ENCODE results near the gene KCTD6. TPM values are rescaled to one million over a fixed set of nuclear protein-coding genes. Genes with fewer than 3 reads are reported as not detected.

KCTD6 gene
- polyA plus RNA-seq, 1 of the 3 experiments (the other 2 are of a cell fraction), result 7.8 TPM

GRCh38 chr3:58539626-58540025 lies 47.7 kb downstream of the KCTD6 start:
- POLR2A ChIA-PET, result no interaction called here
- no peak overlapping the region for H3K4me2 ChIP-seq
- H3K27ac ChIP-seq (ENCODE audit: low read depth in 2 of 2, low read length in 1 of 2), result no peak overlapping the region
- H3K36me3 ChIP-seq (replicated peaks in 1 of 2; ENCODE audit: control insufficient read depth in 1 of 2, insufficient read depth in 2 of 2, low read length in 1 of 2), result no peaks in the 10 kb centered on the region
- TF ChIP-seq EP300 (IDR thresholded peaks at IDR 0.05; ENCODE audit: borderline replicate concordance in 1 of 2, low read depth in 1 of 2, low read length in 1 of 2) (no peak), MEF2A (IDR thresholded peaks at IDR 0.05; ENCODE audit: borderline replicate concordance, low read depth) (no peak), JUND (IDR thresholded peaks at IDR 0.05) (no peak), YY1 (IDR thresholded peaks at IDR 0.05; ENCODE audit: low read depth) (no peak), TEAD4 (IDR thresholded peaks at IDR 0.05; ENCODE audit: borderline replicate concordance, insufficient read depth) (no peak), ELF1 (IDR thresholded peaks at IDR 0.05) (no peak), RCOR1 (IDR thresholded peaks at IDR 0.05; ENCODE audit: low read length) (no peak), TAF1 (IDR thresholded peaks at IDR 0.05; ENCODE audit: borderline replicate concordance, low read depth, low read length) (no peak), SMC3 (IDR thresholded peaks at IDR 0.05; ENCODE audit: low read depth, low read length) (no peak)
- WGBS (ENCODE audit: low lambda C conversion rate), result 80% methylated on average over 10 of the region's 10 CpGs
- H3F3A ChIP-seq (replicated peaks; ENCODE audit: insufficient read depth), result no peaks in the 10 kb centered on the region
- H3K9me3 ChIP-seq, result no peaks in the 10 kb centered on the region
- no peak overlapping the region for H3K4me3 ChIP-seq (ENCODE audit: low read depth in 2 of 2, low read length in 1 of 2)
- peaks cover 0 to 6% of the 10 kb centered on the region in 2 experiments; a peak in 1 of 4 replicates for H3K4me1 ChIP-seq (ENCODE audit: control insufficient read depth in 1 of 2, insufficient read depth in 2 of 2, low read depth in 1 of 2, low read length in 1 of 2)
- no peaks in the 10 kb centered on the region for H3K79me2 ChIP-seq (ENCODE audit: insufficient read depth)
- H3K27me3 ChIP-seq (ENCODE audit: insufficient read depth), result no peaks in the 10 kb centered on the region
- no peaks in the 10 kb centered on the region for H4K20me1 ChIP-seq (ENCODE audit: insufficient read depth)
- DNase-seq, result no peak
- H3K9ac ChIP-seq, result no peak overlapping the region
- no peaks in the 10 kb centered on the region for H3K9me2 ChIP-seq
- H2AFZ ChIP-seq (ENCODE audit: low read depth), result no peak overlapping the region
- CTCF ChIA-PET, result interaction anchor here (1.2 to 2.7 kb wide), 2 partner anchors 76 to 91 kb away, joined by 3 to 10 read pairs; no protein-coding TSS in a partner anchor

GRCh38 chr3:58540176-58540858 lies 48.4 kb downstream of the KCTD6 start:
- Histone ChIP-seq H3K27ac (ENCODE audit: low read depth in 2 of 2, low read length in 1 of 2) (no peak overlapping the region), H3K36me3 (replicated peaks in 1 of 2; ENCODE audit: control insufficient read depth in 1 of 2, insufficient read depth in 2 of 2, low read length in 1 of 2) (no peaks in the 10 kb centered on the region), H3K27me3 (ENCODE audit: insufficient read depth) (no peaks in the 10 kb centered on the region), H3F3A (replicated peaks; ENCODE audit: insufficient read depth) (no peaks in the 10 kb centered on the region), H3K9ac (no peak overlapping the region), H3K79me2 (ENCODE audit: insufficient read depth) (no peaks in the 10 kb centered on the region), H3K4me2 (no peak overlapping the region), H3K9me3 (no peaks in the 10 kb centered on the region), H2AFZ (ENCODE audit: low read depth) (no peak overlapping the region), H4K20me1 (ENCODE audit: insufficient read depth) (no peaks in the 10 kb centered on the region), H3K4me1 (ENCODE audit: control insufficient read depth in 1 of 2, insufficient read depth in 2 of 2, low read depth in 1 of 2, low read length in 1 of 2) (peaks cover 0 to 6% of the 10 kb centered on the region in 2 experiments; a peak in 1 of 4 replicates), H3K4me3 (ENCODE audit: low read depth in 2 of 2, low read length in 1 of 2) (no peak overlapping the region), H3K9me2 (no peaks in the 10 kb centered on the region)
- CTCF ChIA-PET, result interaction anchor here (0.7 to 1.4 kb wide), 3 partner anchors 45 to 90 kb away, joined by 3 read pairs; no protein-coding TSS in a partner anchor
- POLR2A ChIA-PET, result no interaction called here
- DNase-seq, result no peak
- WGBS (ENCODE audit: low lambda C conversion rate), result 79% methylated on average over 8 of the region's 8 CpGs
- TF ChIP-seq NRF1 (IDR thresholded peaks at IDR 0.05; ENCODE audit: low read depth, low read length), result no peak
- no peak for TF ChIP-seq USF1 (IDR thresholded peaks at IDR 0.05; ENCODE audit: borderline replicate concordance, low read depth)
- TF ChIP-seq SIN3A (IDR thresholded peaks at IDR 0.05; ENCODE audit: borderline replicate concordance, low read depth, low read length), result no peak
- no peak for TF ChIP-seq TEAD4 (IDR thresholded peaks at IDR 0.05; ENCODE audit: borderline replicate concordance, insufficient read depth)
- TF ChIP-seq NFIC (IDR thresholded peaks at IDR 0.05; ENCODE audit: borderline replicate concordance), result no peak
- TF ChIP-seq USF2 (IDR thresholded peaks at IDR 0.05; ENCODE audit: borderline replicate concordance, low read depth, low read length), result no peak
- no peak for TF ChIP-seq GABPA (IDR thresholded peaks at IDR 0.05; ENCODE audit: low read depth)
- TF ChIP-seq FOXJ3 (CRISPR knock-in tag; IDR thresholded peaks at IDR 0.05), result no peak
- no peak for TF ChIP-seq PBX3 (IDR thresholded peaks at IDR 0.05)
- TF ChIP-seq ZBTB33 (IDR thresholded peaks at IDR 0.05; ENCODE audit: borderline replicate concordance, low read depth), result no peak
- no peak for TF ChIP-seq CHD2 (IDR thresholded peaks at IDR 0.05; ENCODE audit: low read length, partially characterized antibody)
- TF ChIP-seq RFX5 (IDR thresholded peaks at IDR 0.05; ENCODE audit: low read length), result no peak
- TF ChIP-seq GATA2 (CRISPR knock-in tag; IDR thresholded peaks at IDR 0.05), result no peak

Measured in SK-N-SH (cell line).